ENCODE data around the gene CUEDC2.
"Not testable (repeated sequence)": the region's sequence is repeated elsewhere in the genome, so short reads cannot be mapped to it uniquely, and the experiment has no call there.

CUEDC2 gene

GRCh38 chr10:102467318-102467717 is 34.9 kb upstream of the CUEDC2 start:
- H3K36me3 ChIP-seq (ENCODE audit: control insufficient read depth, insufficient read depth, low read length) = 0 out of 2 replicates have a peak, but pooled peaks cover 8% of the 10 kb centered on the region
- no peak overlapping the region for H3K9ac ChIP-seq (ENCODE audit: low read depth, low read length)

GRCh38 chr10:102465466-102465865 is 33.1 kb upstream of the CUEDC2 start:
- no peak overlapping the region for H3K9ac ChIP-seq (ENCODE audit: low read depth, low read length)
- H3K27ac ChIP-seq (ENCODE audit: low read depth, low read length) = no peak overlapping the region
- H3K36me3 ChIP-seq (ENCODE audit: control insufficient read depth, insufficient read depth, low read length) = 0 out of 2 replicates have a peak, but pooled peaks cover 8% of the 10 kb centered on the region
- H3K4me1 ChIP-seq (ENCODE audit: control insufficient read depth, insufficient read depth, low read length) = peaks cover 24% of the 10 kb centered on the region
- no peaks in the 10 kb centered on the region for H3K9me3 ChIP-seq (ENCODE audit: control insufficient read depth, insufficient read depth, low read length)
- H3K27me3 ChIP-seq (ENCODE audit: control insufficient read depth, insufficient read depth, low read length) = no peaks in the 10 kb centered on the region
- H3K4me3 ChIP-seq (ENCODE audit: low read depth, low read length) = no peak overlapping the region

More at GRCh38 chr10:102467318-102467717, 34.9 kb upstream of the CUEDC2 start:
- Histone ChIP-seq H3K27ac (ENCODE audit: low read depth, low read length) (no peak overlapping the region), H3K4me1 (ENCODE audit: control insufficient read depth, insufficient read depth, low read length) (peaks cover 15% of the 10 kb centered on the region), H3K9me3 (ENCODE audit: control insufficient read depth, insufficient read depth, low read length) (no peaks in the 10 kb centered on the region), H3K27me3 (ENCODE audit: control insufficient read depth, insufficient read depth, low read length) (no peaks in the 10 kb centered on the region), H3K4me3 (ENCODE audit: low read depth, low read length) (no peak overlapping the region)

DNA sequence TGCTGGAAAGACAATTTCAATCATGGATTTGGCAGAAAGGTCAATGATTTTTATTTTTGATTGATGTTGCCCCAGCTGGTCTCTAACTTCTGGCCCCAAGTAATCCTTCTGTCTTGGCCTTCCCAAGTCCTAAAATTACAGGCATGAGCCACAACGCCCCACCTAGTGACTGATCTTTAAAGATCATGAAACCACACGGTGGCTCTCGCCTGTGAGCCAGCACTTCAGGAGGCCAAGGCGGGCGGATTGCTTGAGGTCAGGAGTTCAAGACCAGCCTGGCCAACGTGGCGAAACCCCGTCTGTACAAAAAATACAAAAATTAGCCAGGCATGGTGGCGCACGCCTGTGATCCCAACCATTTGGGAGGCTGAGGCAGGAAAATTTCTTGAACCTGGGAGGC is 31.6 kb upstream of the CUEDC2 start:
- H3K4me1 ChIP-seq (ENCODE audit: control insufficient read depth, insufficient read depth, low read length) = peaks cover 26% of the 10 kb centered on the region
- no peak overlapping the region for H3K4me3 ChIP-seq (ENCODE audit: low read depth, low read length)
- H3K27ac ChIP-seq (ENCODE audit: low read depth, low read length) = no peak overlapping the region
- no peaks in the 10 kb centered on the region for H3K9me3 ChIP-seq (ENCODE audit: control insufficient read depth, insufficient read depth, low read length)
- no peaks in the 10 kb centered on the region for H3K27me3 ChIP-seq (ENCODE audit: control insufficient read depth, insufficient read depth, low read length)
- H3K9ac ChIP-seq (ENCODE audit: low read depth, low read length) = no peak overlapping the region
- no peaks in the 10 kb centered on the region for H3K36me3 ChIP-seq (ENCODE audit: control insufficient read depth, insufficient read depth, low read length)

DNA sequence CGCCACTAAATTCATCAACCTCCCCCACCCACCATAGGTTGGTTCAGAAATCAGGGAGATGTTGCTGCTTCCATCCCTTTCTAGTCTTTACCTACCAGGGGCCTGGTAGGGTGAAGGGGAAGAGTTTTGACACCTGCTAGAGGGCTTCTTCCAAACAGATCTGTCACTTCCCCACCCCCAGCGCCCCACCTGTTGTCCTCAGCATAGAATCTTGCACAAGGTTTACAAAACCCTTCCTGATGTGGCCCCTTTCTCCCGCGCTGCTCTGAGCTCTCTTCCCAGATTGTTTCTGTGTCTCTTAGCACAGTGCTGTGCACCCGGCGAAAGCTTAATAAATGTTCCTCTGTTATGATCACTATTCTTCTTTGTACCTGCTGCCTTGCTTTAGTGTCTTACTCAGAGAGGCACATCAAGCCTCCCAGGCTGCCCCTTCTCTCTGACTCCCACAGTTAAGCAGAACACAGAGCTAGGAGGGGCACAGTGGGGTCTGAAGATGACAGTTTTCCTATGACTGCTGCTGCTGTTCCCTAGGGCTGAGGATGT is 30.2 kb upstream of the CUEDC2 start:
- no peak overlapping the region for H3K9ac ChIP-seq (ENCODE audit: low read depth, low read length)
- H3K4me1 ChIP-seq (ENCODE audit: control insufficient read depth, insufficient read depth, low read length) = peaks cover 26% of the 10 kb centered on the region
- peak overlapping the region; percentile 66 for H3K4me3 ChIP-seq (ENCODE audit: low read depth, low read length)
- no peaks in the 10 kb centered on the region for H3K27me3 ChIP-seq (ENCODE audit: control insufficient read depth, insufficient read depth, low read length)
- H3K36me3 ChIP-seq (ENCODE audit: control insufficient read depth, insufficient read depth, low read length) = no peaks in the 10 kb centered on the region
- H3K9me3 ChIP-seq (ENCODE audit: control insufficient read depth, insufficient read depth, low read length) = no peaks in the 10 kb centered on the region
- no peak overlapping the region for H3K27ac ChIP-seq (ENCODE audit: low read depth, low read length)

GRCh38 chr10:102461187-102462054 is 29.0 kb upstream of the CUEDC2 start:
- Histone ChIP-seq H3K9me3 (ENCODE audit: control insufficient read depth, insufficient read depth, low read length) (no peaks in the 10 kb centered on the region), H3K27ac (ENCODE audit: low read depth, low read length) (peak overlapping the region; percentile 53), H3K9ac (ENCODE audit: low read depth, low read length) (peak overlapping the region; percentile 43), H3K36me3 (ENCODE audit: control insufficient read depth, insufficient read depth, low read length) (peaks cover 2% of the 10 kb centered on the region), H3K4me3 (ENCODE audit: low read depth, low read length) (peak overlapping the region; percentile 66), H3K27me3 (ENCODE audit: control insufficient read depth, insufficient read depth, low read length) (no peaks in the 10 kb centered on the region), H3K4me1 (ENCODE audit: control insufficient read depth, insufficient read depth, low read length) (peaks cover 28% of the 10 kb centered on the region)

GRCh38 chr10:102460836-102461186 is 28.4 kb upstream of the CUEDC2 start:
- H3K4me1 ChIP-seq (ENCODE audit: control insufficient read depth, insufficient read depth, low read length) = peaks cover 34% of the 10 kb centered on the region
- H3K4me3 ChIP-seq (ENCODE audit: low read depth, low read length) = peak overlapping the region; percentile 28; the same call in 1 of the 2 replicates
- H3K9ac ChIP-seq (ENCODE audit: low read depth, low read length) = peak overlapping the region; percentile 43
- peaks cover 8% of the 10 kb centered on the region for H3K36me3 ChIP-seq (ENCODE audit: control insufficient read depth, insufficient read depth, low read length)
- H3K9me3 ChIP-seq (ENCODE audit: control insufficient read depth, insufficient read depth, low read length) = no peaks in the 10 kb centered on the region
- peak overlapping the region; percentile 53 for H3K27ac ChIP-seq (ENCODE audit: low read depth, low read length)
- no peaks in the 10 kb centered on the region for H3K27me3 ChIP-seq (ENCODE audit: control insufficient read depth, insufficient read depth, low read length)

DNA sequence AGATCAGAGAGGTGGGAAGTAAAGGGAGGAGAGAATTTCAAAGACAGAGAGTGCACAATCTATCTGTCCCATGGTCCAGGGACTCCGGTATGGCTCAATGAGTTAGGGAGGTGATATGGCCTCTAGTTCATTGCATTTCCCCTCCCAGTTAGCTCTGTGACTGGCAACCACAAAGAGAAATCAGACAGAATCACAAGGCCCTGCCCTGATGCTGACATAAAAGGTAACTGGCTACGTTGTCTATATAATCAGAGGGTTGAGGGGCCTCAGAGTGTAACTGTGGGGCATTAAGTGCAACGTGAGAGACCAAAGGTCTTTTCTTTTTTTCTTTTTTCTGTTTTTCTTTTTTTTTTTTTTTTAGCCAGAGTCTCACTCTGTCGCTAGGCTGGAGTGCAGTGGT is 26.3 kb upstream of the CUEDC2 start:
- H3K9me3 ChIP-seq (ENCODE audit: control insufficient read depth, insufficient read depth, low read length) = no peaks in the 10 kb centered on the region
- H3K27ac ChIP-seq (ENCODE audit: low read depth, low read length) = no peak overlapping the region
- no peaks in the 10 kb centered on the region for H3K27me3 ChIP-seq (ENCODE audit: control insufficient read depth, insufficient read depth, low read length)
- H3K36me3 ChIP-seq (ENCODE audit: control insufficient read depth, insufficient read depth, low read length) = peaks cover 15% of the 10 kb centered on the region
- peaks cover 50% of the 10 kb centered on the region for H3K4me1 ChIP-seq (ENCODE audit: control insufficient read depth, insufficient read depth, low read length)
- H3K4me3 ChIP-seq (ENCODE audit: low read depth, low read length) = no peak overlapping the region
- H3K9ac ChIP-seq (ENCODE audit: low read depth, low read length) = no peak overlapping the region

- Histone ChIP-seq H3K9ac (ENCODE audit: low read depth, low read length) (no peak overlapping the region), H3K4me3 (ENCODE audit: low read depth, low read length) (no peak overlapping the region), H3K27ac (ENCODE audit: low read depth, low read length) (no peak overlapping the region), H3K9me3 (ENCODE audit: control insufficient read depth, insufficient read depth, low read length) (no peaks in the 10 kb centered on the region), H3K27me3 (ENCODE audit: control insufficient read depth, insufficient read depth, low read length) (no peaks in the 10 kb centered on the region), H3K36me3 (ENCODE audit: control insufficient read depth, insufficient read depth, low read length) (peaks cover 21% of the 10 kb centered on the region), H3K4me1 (ENCODE audit: control insufficient read depth, insufficient read depth, low read length) (peaks cover 52% of the 10 kb centered on the region)
These were observed 25.3 kb upstream of the CUEDC2 start for GRCh38 chr10:102457591-102458150.

GRCh38 chr10:102455893-102456471 is 23.6 kb upstream of the CUEDC2 start:
- peak overlapping the region; percentile 84 for H3K27ac ChIP-seq (ENCODE audit: low read depth, low read length)
- H3K36me3 ChIP-seq (ENCODE audit: control insufficient read depth, insufficient read depth, low read length) = peaks cover 25% of the 10 kb centered on the region
- H3K9ac ChIP-seq (ENCODE audit: low read depth, low read length) = peak overlapping the region; percentile 41
- H3K27me3 ChIP-seq (ENCODE audit: control insufficient read depth, insufficient read depth, low read length) = no peaks in the 10 kb centered on the region
- H3K4me3 ChIP-seq (ENCODE audit: low read depth, low read length) = no peak overlapping the region
- peaks cover 53% of the 10 kb centered on the region for H3K4me1 ChIP-seq (ENCODE audit: control insufficient read depth, insufficient read depth, low read length)
- no peaks in the 10 kb centered on the region for H3K9me3 ChIP-seq (ENCODE audit: control insufficient read depth, insufficient read depth, low read length)

- H3K9ac ChIP-seq (ENCODE audit: low read depth, low read length) = peak overlapping the region; percentile 41
These were observed 22.5 kb upstream of the CUEDC2 start for GRCh38 chr10:102454662-102455487.

More at GRCh38 chr10:102454662-102455487, 22.5 kb upstream of the CUEDC2 start:
- H3K9me3 ChIP-seq (ENCODE audit: control insufficient read depth, insufficient read depth, low read length); H3K27me3 ChIP-seq (ENCODE audit: control insufficient read depth, insufficient read depth, low read length): not testable (repeated sequence)
- Histone ChIP-seq H3K4me1 (ENCODE audit: control insufficient read depth, insufficient read depth, low read length) (peaks cover 46% of the 10 kb centered on the region), H3K4me3 (ENCODE audit: low read depth, low read length) (peak overlapping the region; percentile 28; the same call in 1 of the 2 replicates), H3K36me3 (ENCODE audit: control insufficient read depth, insufficient read depth, low read length) (peaks cover 25% of the 10 kb centered on the region), H3K27ac (ENCODE audit: low read depth, low read length) (peak overlapping the region; percentile 84)

Measured in HUES48 (cell line).